HG02870 (cell line): ENCODE results near the gene HSD11B1L.

ENCODE experiments used
- ATAC-seq: cut with Tn5 transposase; IDR thresholded peaks from one replicate; pipeline ENCODE4 v1.9.1; 2021; ENCODE audit warnings: mild to moderate bottlenecking, moderate library complexity; ENCODE audit not compliant: unreplicated experiment

The HSD11B1L gene

DNA sequence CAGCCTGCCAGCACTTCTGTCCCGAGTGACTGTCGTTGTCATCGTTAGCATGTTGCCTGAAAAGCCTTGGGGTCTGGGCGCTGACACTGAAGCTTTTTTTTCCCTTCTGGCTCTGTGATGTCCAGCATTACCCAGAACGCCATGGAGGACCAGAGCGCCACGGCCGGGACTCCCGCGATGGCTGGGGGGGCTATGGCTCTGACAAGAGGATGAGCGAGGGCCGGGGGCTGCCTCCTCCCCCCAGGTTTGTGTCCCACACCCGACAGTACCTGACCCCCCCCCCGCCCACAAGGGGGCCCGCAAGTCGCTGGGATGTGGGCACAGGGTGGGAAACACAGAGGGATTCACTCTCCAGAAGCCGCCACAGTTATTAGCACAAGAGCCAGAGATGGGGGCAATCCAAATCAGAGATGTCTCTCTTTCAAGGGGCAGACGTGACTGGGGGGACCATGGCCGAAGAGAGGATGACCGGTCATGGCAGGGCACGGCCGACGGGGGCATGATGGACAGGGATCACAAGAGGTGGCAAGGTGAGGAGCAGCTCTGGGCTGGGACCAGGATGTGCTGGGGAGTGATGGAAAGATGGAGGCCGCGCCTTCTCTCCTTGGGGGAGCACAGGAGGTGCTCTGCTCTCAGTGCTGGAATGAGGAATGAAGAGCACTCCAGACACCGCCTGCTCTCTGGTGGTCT lies 13.8 kb upstream of the HSD11B1L start:
- no peak for ATAC-seq

DNA sequence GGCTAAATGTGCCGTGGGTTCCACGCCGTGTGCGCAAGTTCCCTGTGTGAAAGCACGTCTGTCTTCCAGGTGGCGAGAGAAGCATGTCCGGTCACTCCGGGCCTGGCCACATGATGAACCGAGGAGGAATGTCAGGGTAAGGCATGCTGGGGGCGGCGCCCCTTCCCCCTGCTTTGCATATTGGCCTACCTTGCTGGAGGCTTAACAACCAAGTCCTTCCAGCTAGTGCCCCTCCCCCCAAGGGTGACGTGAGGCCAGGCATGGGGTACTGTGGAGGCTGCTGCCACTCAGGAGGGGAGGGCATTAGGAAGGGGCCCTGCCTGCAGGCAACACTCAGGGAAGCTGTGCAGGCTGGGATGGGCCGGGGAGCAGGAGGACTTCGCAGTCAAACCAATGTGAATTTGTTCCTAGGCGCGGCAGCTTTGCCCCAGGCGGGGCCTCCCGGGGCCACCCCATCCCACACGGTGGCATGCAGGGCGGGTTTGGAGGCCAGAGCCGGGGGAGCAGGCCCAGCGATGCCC lies 13.0 kb upstream of the HSD11B1L start:
- no peak for ATAC-seq

DNA sequence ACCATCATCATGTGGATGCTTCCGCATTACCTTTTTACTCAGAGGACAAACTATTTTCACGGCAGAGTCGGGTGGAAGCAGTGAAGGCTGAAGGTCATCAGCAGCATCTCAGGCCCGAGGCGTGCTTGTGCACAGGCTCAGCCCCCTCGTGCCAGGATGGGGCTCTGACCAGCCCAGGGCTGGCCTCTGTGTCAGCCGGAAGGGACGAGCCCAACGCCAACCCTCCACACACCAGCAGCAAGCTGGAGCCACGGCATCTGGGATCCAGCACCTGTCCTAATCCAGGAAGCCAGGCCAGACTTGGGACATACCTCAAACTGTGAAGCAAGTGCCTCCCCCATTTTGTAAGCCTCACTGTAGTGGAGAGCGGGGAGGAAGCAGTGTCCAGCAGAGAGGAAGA lies 11.6 kb upstream of the HSD11B1L start:
- no peak for ATAC-seq

DNA sequence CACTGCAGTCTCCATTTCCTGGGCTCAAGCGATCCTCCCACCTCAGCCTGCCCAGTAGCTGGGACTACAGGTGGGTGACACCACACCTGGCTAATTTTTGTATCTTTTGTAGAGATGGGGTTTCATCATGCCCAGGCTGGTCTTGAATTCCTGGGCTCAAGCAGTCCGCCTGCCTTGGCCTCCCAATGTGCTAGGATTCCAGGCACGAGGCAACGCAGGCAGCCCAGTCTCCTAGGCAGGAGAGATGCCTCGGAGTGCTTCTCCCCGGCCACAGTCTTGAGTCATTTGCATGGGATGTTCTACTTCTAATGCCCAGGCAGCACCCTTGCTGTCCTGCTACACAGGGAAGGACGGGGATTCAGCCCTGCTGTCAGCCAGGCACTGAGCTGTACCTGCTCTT lies 9.2 kb upstream of the HSD11B1L start:
- no peak for ATAC-seq

- ATAC-seq: no peak
Observed at GRCh38 chr19:5672708-5673459, 7.9 kb upstream of the HSD11B1L start.

DNA sequence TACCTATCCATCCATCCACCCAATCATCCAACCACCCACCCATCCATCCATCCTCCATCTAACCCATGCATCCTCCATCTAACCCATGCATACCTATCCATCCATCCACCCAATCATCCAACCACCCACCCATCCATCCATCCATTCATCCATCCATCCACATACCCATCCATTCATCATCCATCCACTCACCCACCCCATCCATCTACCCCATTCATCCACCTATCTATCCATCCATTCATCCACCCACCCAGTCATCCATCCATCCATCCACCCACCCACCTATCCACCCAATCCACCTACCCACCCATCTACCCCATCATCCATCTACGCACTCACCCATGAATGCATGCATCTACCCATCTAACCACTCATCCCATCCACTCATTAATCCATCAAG lies 7.1 kb upstream of the HSD11B1L start:
- ATAC-seq: no peak

DNA sequence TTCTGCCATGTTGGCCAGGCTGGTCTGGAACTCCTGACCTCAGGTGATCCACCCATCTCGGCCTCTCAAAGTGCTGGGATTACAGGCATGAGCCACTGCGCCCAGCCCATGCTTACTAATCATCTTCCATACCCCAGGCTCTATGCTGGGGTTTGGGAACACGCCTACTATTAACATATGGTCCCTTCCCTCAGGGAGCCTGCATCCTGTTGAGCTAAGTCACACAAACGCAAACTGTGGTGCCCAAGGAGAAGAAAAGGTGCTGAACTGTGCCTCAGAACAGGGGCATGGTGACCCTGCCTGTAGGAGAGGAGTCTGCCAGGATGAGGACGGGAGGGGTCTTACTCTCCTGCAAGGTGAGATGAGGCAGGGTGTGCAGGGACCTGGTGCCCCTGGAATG lies 6.1 kb upstream of the HSD11B1L start:
- no peak for ATAC-seq

- ATAC-seq: no peak
Observed at GRCh38 chr19:5676105-5676771, 4.6 kb upstream of the HSD11B1L start.

DNA sequence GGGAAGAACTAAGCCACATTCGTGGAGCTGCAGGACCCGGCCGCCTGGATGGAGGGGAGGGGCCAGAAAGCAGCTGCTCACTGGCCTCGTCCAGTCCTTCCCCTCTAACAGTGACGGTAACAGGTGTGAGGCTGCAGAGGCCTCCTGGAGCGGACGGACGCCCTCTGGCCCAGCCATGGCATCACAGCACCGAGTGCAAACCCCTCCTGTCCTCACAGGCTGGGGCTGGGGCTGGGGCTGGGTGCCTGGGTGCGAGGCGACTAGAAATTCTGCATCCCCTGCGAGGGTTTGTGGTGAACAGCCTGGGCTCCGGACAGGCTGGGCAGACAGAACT lies 4.1 kb upstream of the HSD11B1L start:
- ATAC-seq: no peak

DNA sequence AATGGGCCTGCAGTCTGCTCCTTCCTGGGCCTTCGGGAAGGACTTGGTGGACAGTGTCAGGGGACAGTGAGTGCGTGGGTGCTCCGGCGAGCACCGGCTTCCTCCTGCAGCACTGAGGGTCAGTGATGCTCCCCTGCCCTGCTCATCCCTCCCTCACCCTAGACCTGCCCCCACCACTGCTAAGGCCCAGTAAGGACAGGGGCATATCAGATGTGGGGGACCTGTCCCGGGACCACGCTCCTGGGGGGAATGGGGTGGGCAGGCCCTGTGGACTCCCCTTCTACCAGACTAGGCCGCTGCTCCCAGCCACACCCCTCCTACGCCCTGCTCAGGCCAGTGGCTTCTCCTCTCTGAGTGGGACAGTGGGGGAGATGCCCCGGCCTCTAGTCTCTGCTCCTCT lies 3.7 kb upstream of the HSD11B1L start:
- no peak for ATAC-seq

GRCh38 chr19:5677580-5677979 lies 3.2 kb upstream of the HSD11B1L start:
- ATAC-seq: no peak

- no peak for ATAC-seq
Observed at GRCh38 chr19:5678071-5678718, 2.6 kb upstream of the HSD11B1L start.

- no peak for ATAC-seq
Observed at GRCh38 chr19:5679289-5680083, 1.3 kb upstream of the HSD11B1L start.

GRCh38 chr19:5680084-5680436 lies 767 bp upstream of the HSD11B1L start:
- ATAC-seq: no peak

DNA sequence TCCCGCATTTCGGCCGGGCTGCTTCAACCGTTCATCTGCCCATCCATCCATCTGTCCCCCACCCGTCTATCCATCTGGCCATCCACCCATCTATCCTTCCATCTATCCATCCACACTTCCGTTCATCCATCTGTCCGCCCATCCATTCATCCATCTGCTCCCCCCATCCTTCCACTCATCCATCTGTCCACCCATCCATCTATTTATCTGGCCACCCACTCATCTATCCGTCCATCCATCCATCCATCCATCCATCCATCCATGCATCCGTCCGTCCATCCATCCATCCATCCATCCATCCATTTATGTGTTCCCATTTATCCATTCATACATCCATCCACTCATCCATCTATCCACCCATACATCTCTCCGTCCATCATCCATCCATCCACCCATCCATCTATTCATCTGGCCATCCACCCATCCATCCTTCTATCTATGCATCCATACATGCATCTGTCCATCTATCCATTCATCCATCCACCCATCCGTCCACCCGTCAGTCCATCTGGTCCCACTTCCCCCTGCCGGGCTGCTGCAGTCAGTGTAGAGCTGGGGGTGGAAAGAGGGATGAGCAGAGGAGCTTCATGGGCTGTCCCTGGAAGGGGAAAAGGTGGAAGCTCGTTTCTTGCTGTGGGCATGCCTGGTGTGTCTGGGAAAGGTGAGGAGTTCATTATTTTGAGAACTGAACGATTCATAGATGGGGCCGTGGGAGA lies 722 bp downstream of the HSD11B1L start:
- ATAC-seq: no peak

- ATAC-seq: no peak
Observed at GRCh38 chr19:5682107-5682482, 1.3 kb downstream of the HSD11B1L start.

GRCh38 chr19:5683177-5683886 lies 2.5 kb downstream of the HSD11B1L start:
- no peak for ATAC-seq

GRCh38 chr19:5684694-5685430 lies 4.0 kb downstream of the HSD11B1L start:
- no peak for ATAC-seq

- ATAC-seq: no peak
Observed at GRCh38 chr19:5686326-5686646, 5.5 kb downstream of the HSD11B1L start.
